B cell (primary cell): ENCODE data around the gene RASA3. TPM values are rescaled to one million over a fixed set of nuclear protein-coding genes. Genes with fewer than 3 reads are reported as not detected.

Experiments used
- ATAC-seq: fragments of 200-7000 bp; cut with Tn5 transposase; one replicate; pipeline ENCODE4 v1.10.0; 2021; ENCODE audit warnings: low read depth, mild to moderate bottlenecking, moderate number of reproducible peaks, moderate library complexity
- CTCF ChIA-PET: fragments of 350-600 bp; sonication (Branson Sonifier 250); formaldehyde crosslinking; loops from one replicate; lab custom pipeline; 2021; ENCODE audit warnings: antibody characterized with exemption, inconsistent platforms; lab: Charles Lee
- POLR2A ChIA-PET: fragments of 350-600 bp; sonication (Branson Sonifier 250); formaldehyde crosslinking; loops from one replicate; lab custom pipeline; 2021; ENCODE audit warnings: antibody characterized with exemption; lab: Charles Lee
- DNase-seq: peaks from one replicate; pipeline ENCODE4 v3.0.0; 2013
- H2AFZ ChIP-seq: 2 replicates; pipeline ENCODE4 v1.6.1; 2012; ENCODE audit warnings: mild to moderate bottlenecking, low read depth, low read length; ENCODE audit not compliant: insufficient read depth, poor library complexity, severe bottlenecking
- H3K27ac ChIP-seq, 2 donors: 1 replicate in 1 of 2; 2 replicates in 1 of 2; pipeline ENCODE4 v1.5.1; 2012 to 2013; ENCODE audit warnings: low read length in 2 of 2, mild to moderate bottlenecking in 2 of 2, moderate library complexity in 1 of 2
- H3K27me3 ChIP-seq, 4 experiments: fragments of 200-600 bp in 1 of 4; sonication (generic) in 1 of 4; replicated peaks in 1 of 4; 1 replicate in 2 of 4; 2 replicates in 2 of 4; pipeline versions ENCODE4 v1.6.1 to v1.7.0; 2013 to 2016; ENCODE audit warnings: low read length in 3 of 4, mild to moderate bottlenecking in 2 of 4, mixed read lengths in 1 of 4, moderate library complexity in 1 of 4; ENCODE audit not compliant: insufficient read depth in 4 of 4, control insufficient read depth in 3 of 4; ENCODE audit errors: control extremely low read depth in 1 of 4
- H3K36me3 ChIP-seq, 2 experiments: replicated peaks in 1 of 2; 1 replicate in 1 of 2; 2 replicates in 1 of 2; pipeline versions ENCODE4 v1.6.1 to v1.7.1; 2013; ENCODE audit warnings: low read length in 1 of 2; ENCODE audit not compliant: insufficient read depth in 2 of 2, control insufficient read depth in 1 of 2; ENCODE audit errors: control extremely low read depth in 1 of 2, extremely low read depth in 1 of 2
- H3K4me1 ChIP-seq, 2 donors: fragments of 200-600 bp in 1 of 2; sonication (generic) in 1 of 2; 1 replicate in 1 of 2; 2 replicates in 1 of 2; pipeline versions ENCODE4 v1.5.1 to v1.6.1; 2013 to 2017; ENCODE audit warnings: low read length in 2 of 2; ENCODE audit not compliant: control insufficient read depth in 2 of 2, insufficient read depth in 2 of 2
- H3K4me2 ChIP-seq: replicated peaks from 2 replicates; pipeline ENCODE3; 2012; ENCODE audit warnings: mild to moderate bottlenecking, low read depth, low read length; ENCODE audit not compliant: poor library complexity, severe bottlenecking
- H3K4me3 ChIP-seq, 5 experiments: fragments of 200-600 bp in 1 of 5; sonication (generic) in 1 of 5; 1 replicate in 3 of 5; 2 replicates in 2 of 5; pipeline versions ENCODE4 v1.5.1 to v1.7.0; 2011 to 2016; ENCODE audit warnings: low read length in 4 of 5, mild to moderate bottlenecking in 4 of 5, low read depth in 2 of 5, control low read depth in 1 of 5, moderate library complexity in 1 of 5; ENCODE audit not compliant: insufficient read depth in 1 of 5; ENCODE audit errors: control extremely low read depth in 1 of 5, extremely low read depth in 1 of 5
- H3K79me2 ChIP-seq: fragments of 200-600 bp; sonication (generic); one replicate; pipeline ENCODE4 v1.6.0; 2016; ENCODE audit warnings: low read length; ENCODE audit not compliant: control insufficient read depth, insufficient read depth
- H3K9ac ChIP-seq: fragments of 200-600 bp; sonication (generic); 2 replicates; pipeline ENCODE4 v1.6.1; 2017; ENCODE audit warnings: mild to moderate bottlenecking, low read length, moderate library complexity
- H3K9me3 ChIP-seq, 3 donors: one replicate each; pipeline versions ENCODE4 v1.6.1 to v1.7.1; 2013; ENCODE audit warnings: low read length in 2 of 3; ENCODE audit not compliant: control insufficient read depth in 2 of 3, insufficient read depth in 1 of 3; ENCODE audit errors: control extremely low read depth in 1 of 3
- H4K20me1 ChIP-seq: 2 replicates; pipeline ENCODE4 v1.6.0; 2012; ENCODE audit warnings: mild to moderate bottlenecking, low read length; ENCODE audit not compliant: insufficient read depth, control insufficient read depth, poor library complexity, severe bottlenecking
- H3K27ac Mint-ChIP-seq: one replicate; pipeline ENCODE4 v1.8.0; 2021; ENCODE audit warnings: mixed read lengths
- H3K27me3 Mint-ChIP-seq: one replicate; pipeline ENCODE4 v1.8.0; 2021; ENCODE audit warnings: mixed read lengths
- H3K4me1 Mint-ChIP-seq: one replicate; pipeline ENCODE4 v1.8.0; 2021; ENCODE audit warnings: mixed read lengths
- H3K4me3 Mint-ChIP-seq: one replicate; pipeline ENCODE4 v1.8.0; 2021; ENCODE audit warnings: mixed read lengths
- H3K9me3 Mint-ChIP-seq: one replicate; pipeline ENCODE4 v1.8.0; 2022; ENCODE audit warnings: mixed read lengths; ENCODE audit not compliant: insufficient read depth
- EZH2 ChIP-seq: IDR thresholded peaks from 2 replicates; pipeline ENCODE4 v1.6.1; 2012; ENCODE audit warnings: borderline replicate concordance, low read depth, mild to moderate bottlenecking, moderate library complexity, low read length; ENCODE audit not compliant: insufficient read depth, poor library complexity, severe bottlenecking
- WGBS: methylation state at CpG from one replicate; pipeline ENCODE4 v1.1.5; 2013; ENCODE audit warnings: missing lambda C conversion rate; ENCODE audit not compliant: insufficient coverage; 5-methylcytosine and 5-hydroxymethylcytosine counted together
- intact Hi-C: fragments of 100-400 bp; cut with micrococcal nuclease; formaldehyde crosslinking; loops from one replicate; pipeline ENCODE4 v1.10.0; 2022
- polyA plus RNA-seq: library from polyadenylated mRNA; depleted of rRNA; stranded (reverse); fragments of >200 nt; gene quantifications from 2 replicates; pipeline ENCODE4 v1.2.3, GENCODE V29; 2012
- total RNA-seq, 2 donors: library from RNA; stranded (reverse); fragments of 120-200 nt in 1 of 2; gene quantifications; 1 replicate in 1 of 2; 2 replicates in 1 of 2; pipeline versions ENCODE4 v1.2.3 to v1.2.4, GENCODE V29; 2013 to 2022
- TF ChIP-seq, protein P1 (sequence below): fragments of 200-600 bp; IDR thresholded peaks from one replicate; pipeline ENCODE4 v1.8.0; 2022; ENCODE audit warnings: antibody characterized with exemption, mild to moderate bottlenecking

The RASA3 gene
- total and polyA plus RNA-seq, 2 donors (not counting 1 experiment from before 2014, with no cell fraction given) = 54.2 to 87.4 TPM

DNA sequence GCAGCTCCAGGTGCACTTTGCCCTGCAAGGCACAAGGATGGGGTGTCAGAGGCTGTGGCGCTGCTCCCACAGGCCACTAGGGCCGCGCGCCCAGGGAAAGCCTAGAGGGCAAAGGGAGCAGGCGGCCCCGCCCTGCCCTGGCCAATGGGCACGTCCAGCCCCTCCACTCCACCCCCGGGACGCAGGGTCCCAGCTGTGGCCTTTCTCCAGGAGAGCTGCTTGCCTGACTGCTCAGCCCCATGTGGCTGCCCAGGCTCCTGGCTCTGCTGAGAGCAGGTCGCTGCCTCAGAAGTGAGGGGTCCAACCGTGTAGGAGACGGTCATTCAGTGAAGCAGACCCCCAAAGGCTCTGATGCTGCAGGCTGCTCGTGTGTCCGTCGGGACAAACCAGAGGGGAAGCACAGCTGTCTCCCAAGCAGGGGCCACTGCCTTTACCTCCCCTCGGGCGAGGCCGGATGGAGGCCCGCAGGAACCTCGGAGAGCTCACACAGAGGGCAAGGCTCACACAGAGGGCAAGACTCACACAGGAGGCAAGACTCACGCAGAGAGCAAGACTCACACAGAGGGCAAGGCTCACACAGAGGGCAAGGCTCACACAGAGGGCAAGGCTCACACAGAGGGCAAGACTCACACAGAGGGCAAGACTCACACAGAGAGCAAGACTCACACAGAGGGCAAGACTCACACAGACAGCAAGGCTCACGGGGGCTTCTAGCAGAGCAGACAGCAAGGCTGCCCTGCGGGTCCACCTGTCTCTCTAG lies 102.4 kb downstream of the RASA3 start:
- ChIA-PET POLR2A (interaction anchor here (0.7 kb wide), 1 partner anchor 19 kb away, joined by 3 read pairs; no protein-coding TSS in a partner anchor), CTCF (no interaction called here)
- Mint-ChIP-seq H3K27me3 (no peaks in the 10 kb centered on the region), H3K27ac (peak overlapping the region; percentile 26), H3K9me3 (no peaks in the 10 kb centered on the region), H3K4me3 (no peak overlapping the region), H3K4me1 (peaks cover 39% of the 10 kb centered on the region)
- intact Hi-C loops = no loop called here
- Histone ChIP-seq H3K36me3 (peaks cover 0 to 68% of the 10 kb centered on the region in 2 experiments), H3K79me2 (peaks cover 44% of the 10 kb centered on the region), H3K4me2 (no peak overlapping the region), H3K4me1 (peaks cover 18 to 34% of the 10 kb centered on the region in 2 donors), H3K9me3 (no peaks in the 10 kb centered on the region), H2AFZ (no peak overlapping the region), H3K27me3 (no peaks in the 10 kb centered on the region), H3K4me3 (no peak overlapping the region), H3K27ac (no peak overlapping the region), H3K9ac (no peak overlapping the region), H4K20me1 (peaks cover 85% of the 10 kb centered on the region)
- TF ChIP-seq EZH2 = no peak
- TF ChIP-seq, protein P1, sequence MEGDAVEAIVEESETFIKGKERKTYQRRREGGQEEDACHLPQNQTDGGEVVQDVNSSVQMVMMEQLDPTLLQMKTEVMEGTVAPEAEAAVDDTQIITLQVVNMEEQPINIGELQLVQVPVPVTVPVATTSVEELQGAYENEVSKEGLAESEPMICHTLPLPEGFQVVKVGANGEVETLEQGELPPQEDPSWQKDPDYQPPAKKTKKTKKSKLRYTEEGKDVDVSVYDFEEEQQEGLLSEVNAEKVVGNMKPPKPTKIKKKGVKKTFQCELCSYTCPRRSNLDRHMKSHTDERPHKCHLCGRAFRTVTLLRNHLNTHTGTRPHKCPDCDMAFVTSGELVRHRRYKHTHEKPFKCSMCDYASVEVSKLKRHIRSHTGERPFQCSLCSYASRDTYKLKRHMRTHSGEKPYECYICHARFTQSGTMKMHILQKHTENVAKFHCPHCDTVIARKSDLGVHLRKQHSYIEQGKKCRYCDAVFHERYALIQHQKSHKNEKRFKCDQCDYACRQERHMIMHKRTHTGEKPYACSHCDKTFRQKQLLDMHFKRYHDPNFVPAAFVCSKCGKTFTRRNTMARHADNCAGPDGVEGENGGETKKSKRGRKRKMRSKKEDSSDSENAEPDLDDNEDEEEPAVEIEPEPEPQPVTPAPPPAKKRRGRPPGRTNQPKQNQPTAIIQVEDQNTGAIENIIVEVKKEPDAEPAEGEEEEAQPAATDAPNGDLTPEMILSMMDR = no peak
- DNase-seq (no peak), ATAC-seq (no peak)
- WGBS = 91% methylated on average over 20 of the region's 23 CpGs

DNA sequence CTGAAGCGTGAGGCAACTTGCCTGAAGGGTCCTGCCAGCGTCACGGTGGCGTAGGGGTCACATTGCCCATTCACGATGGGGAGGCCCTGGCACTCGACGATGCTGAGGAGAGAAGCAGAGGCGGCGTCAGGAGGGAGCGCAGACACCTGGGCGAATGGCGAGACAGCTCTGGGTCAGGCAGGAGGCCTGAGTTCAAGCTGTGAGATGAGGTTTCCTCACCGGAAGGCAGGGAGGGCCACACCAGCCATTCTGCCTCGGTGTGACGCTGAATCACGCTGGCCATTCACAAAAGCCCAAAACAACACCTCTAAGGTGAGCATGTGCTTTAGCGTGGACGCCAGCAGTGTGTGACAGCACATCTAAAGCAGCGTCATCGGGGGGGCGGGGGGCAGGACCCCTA lies 104.6 kb downstream of the RASA3 start:
- H3K79me2 ChIP-seq = peaks cover 22% of the 10 kb centered on the region
- peak overlapping the region; percentile 40 to 49 for H3K27ac ChIP-seq
- peak overlapping the region; percentile 60 for H3K4me3 Mint-ChIP-seq
- peaks cover 0 to 72% of the 10 kb centered on the region in 2 experiments for H3K36me3 ChIP-seq
- POLR2A ChIA-PET = interaction anchor here (0.9 kb wide), 1 partner anchor 21 kb away, joined by 11 read pairs; no protein-coding TSS in a partner anchor
- no peaks in the 10 kb centered on the region for H3K27me3 Mint-ChIP-seq
- peaks cover 0 to 5% (median 0%) of the 10 kb centered on the region in 3 donors for H3K9me3 ChIP-seq
- no peaks in the 10 kb centered on the region for H3K27me3 ChIP-seq
- peaks cover 27 to 48% of the 10 kb centered on the region in 2 donors for H3K4me1 ChIP-seq
- no peak for ATAC-seq
- H3K4me2 ChIP-seq = peak overlapping the region; percentile 42
- H2AFZ ChIP-seq = no peak overlapping the region
- CTCF ChIA-PET = interaction anchor here (2.0 kb wide), 1 partner anchor 82 kb away, joined by 6 read pairs; no protein-coding TSS in a partner anchor
- H3K9me3 Mint-ChIP-seq = no peaks in the 10 kb centered on the region
- H4K20me1 ChIP-seq = peaks cover 85% of the 10 kb centered on the region
- peaks cover 51% of the 10 kb centered on the region for H3K4me1 Mint-ChIP-seq
- no peak overlapping the region for H3K4me3 ChIP-seq
- intact Hi-C loops = loop anchor here (2.0 kb wide), 1 partner anchor 37 kb away; no protein-coding TSS in a partner anchor
- WGBS = 90% methylated on average over 20 of the region's 21 CpGs
- peak overlapping the region; percentile 82 for H3K27ac Mint-ChIP-seq
- DNase-seq = no peak
- peak overlapping the region; percentile 22 for H3K9ac ChIP-seq
- TF ChIP-seq, protein P1 = no peak
- TF ChIP-seq EZH2 = no peak
